ENCODE measurements around the gene MAP2K3. TPM values are rescaled to one million over a fixed set of nuclear protein-coding genes. Genes with fewer than 3 reads are reported as not detected.
A peak's percentile ranks its signal among the peaks of the same experiment; 100 is the strongest.

MAP2K3 gene
- total and polyA plus RNA-seq, 2 of the 8 experiments (the other 6 are each of a cell fraction or from before 2014, with no cell fraction given), result 16.9 to 33.5 TPM

DNA sequence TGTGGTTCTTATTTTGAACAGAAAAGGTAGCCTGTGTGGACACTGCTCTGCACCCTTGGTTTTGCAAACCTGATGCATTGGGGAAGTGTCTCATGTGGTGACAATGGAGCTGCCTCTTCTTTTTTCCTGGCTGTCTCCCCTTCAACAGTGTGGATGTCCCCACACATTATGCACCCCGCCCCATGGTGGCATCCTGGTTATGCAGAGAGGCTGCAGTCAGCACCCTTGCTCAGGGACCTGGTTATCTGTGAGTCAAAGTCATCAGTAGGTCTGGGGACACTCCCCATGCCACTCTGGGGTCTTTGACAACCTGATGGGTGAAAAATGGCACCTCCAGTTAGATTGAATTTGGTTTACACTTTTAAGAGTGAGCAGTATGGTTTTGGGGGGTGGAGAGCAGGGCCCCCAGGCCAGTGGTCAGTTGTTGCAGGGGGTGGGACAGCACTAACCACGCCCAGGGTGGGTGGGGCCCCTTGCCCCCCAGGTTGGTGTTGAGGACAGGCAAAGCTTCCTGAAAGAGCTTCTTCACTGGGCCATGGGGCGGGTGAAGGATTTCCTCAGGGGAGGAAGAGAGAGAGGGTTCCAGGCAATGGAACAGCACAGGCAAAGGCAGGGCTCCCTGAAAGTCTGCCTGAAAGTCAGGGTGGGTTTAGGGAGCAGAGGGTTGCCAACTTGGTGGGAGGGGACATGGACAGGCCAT lies 67.0 kb downstream of the MAP2K3 start:
- Histone ChIP-seq H3K14ac (ENCODE audit: insufficient read length) (no peak overlapping the region), H4K91ac (replicated peaks; ENCODE audit: insufficient read length, low read length) (no peak overlapping the region), H3K4ac (replicated peaks; ENCODE audit: insufficient read length, low read depth, low read length) (no peak overlapping the region), H2BK12ac (ENCODE audit: low read depth, low read length) (no peak overlapping the region), H3K79me1 (ENCODE audit: low read depth, low read length) (no peaks in the 10 kb centered on the region; the same call in 1 of the 2 replicates), H3K9ac (replicated peaks in 1 of 4; ENCODE audit: extremely low read depth in 1 of 4, low read depth in 3 of 4, low read length in 3 of 4) (no peak overlapping the region), H3K18ac (ENCODE audit: extremely low read depth, low read length) (no peak overlapping the region), H3K36me3 (ENCODE audit: control insufficient read depth in 2 of 4, insufficient read depth in 4 of 4, low read length in 3 of 4) (no peaks in the 10 kb centered on the region), H3K9me3 (ENCODE audit: insufficient read depth in 2 of 2, low read depth in 1 of 2, low read length in 1 of 2) (no peaks in the 10 kb centered on the region), H2BK5ac (ENCODE audit: low read depth, low read length) (no peak overlapping the region), H2BK20ac (ENCODE audit: low read length) (no peak overlapping the region), H4K8ac (ENCODE audit: extremely low read depth, insufficient read depth, low read length) (peak overlapping the region; percentile 25; the same call in 1 of the 2 replicates), H4K20me1 (replicated peaks in 1 of 2; ENCODE audit: control insufficient read depth in 1 of 2, insufficient read depth in 2 of 2, low read length in 2 of 2) (no peaks in the 10 kb centered on the region), H2AK5ac (ENCODE audit: low read depth, low read length) (no peak overlapping the region), H3K27me3 (replicated peaks in 1 of 4; ENCODE audit: control insufficient read depth in 3 of 4, extremely low read depth in 1 of 4, insufficient read depth in 3 of 4, low read length in 3 of 4) (no peaks in the 10 kb centered on the region; a peak in 1 of 7 replicates), H3K4me1 (replicated peaks in 1 of 4; ENCODE audit: control insufficient read depth in 3 of 4, insufficient read depth in 4 of 4, low read length in 3 of 4) (no peaks in the 10 kb centered on the region), H2BK120ac (replicated peaks; ENCODE audit: low read depth, low read length) (no peak overlapping the region), H3K23me2 (ENCODE audit: low read depth, low read length) (peaks cover 3% of the 10 kb centered on the region; the same call in 1 of the 2 replicates), H3K79me2 (ENCODE audit: control insufficient read depth in 1 of 2, insufficient read depth in 2 of 2, low read length in 2 of 2) (no peaks in the 10 kb centered on the region), H3K4me3 (ENCODE audit: extremely low read depth in 1 of 4, insufficient read depth in 2 of 4, low read depth in 3 of 4, low read length in 4 of 4) (no peak overlapping the region), H3K4me2 (ENCODE audit: insufficient read depth in 1 of 2, low read depth in 2 of 2, low read length in 2 of 2) (no peak overlapping the region), H2BK15ac (ENCODE audit: low read length) (no peak overlapping the region), H2AFZ (ENCODE audit: low read length) (no peak overlapping the region), H4K5ac (ENCODE audit: insufficient read length, low read depth, low read length) (no peak overlapping the region), H3K23ac (ENCODE audit: insufficient read length) (no peak overlapping the region), H3K27ac (ENCODE audit: low read depth, low read length) (no peak overlapping the region), H3K56ac (replicated peaks; ENCODE audit: insufficient read length, low read depth, low read length) (no peak overlapping the region)
- POLR2A ChIA-PET (ENCODE audit: partially characterized antibody), result no interaction called here
- CTCF ChIA-PET (ENCODE audit: partially characterized antibody), result no interaction called here
- DNase-seq (ENCODE audit: low read depth in 1 of 2, low spot score in 2 of 2) (no peak), FAIRE-seq (no peak)
- WGBS, 2 experiments (ENCODE audit: extremely low coverage in 1 of 2, insufficient coverage in 1 of 2, insufficient read length in 1 of 2, insufficient replicate concordance in 2 of 2, low coverage in 1 of 2, low lambda C conversion rate in 2 of 2, missing lambda C conversion rate in 1 of 2), result 73% methylated on average over 1 of the region's 3 CpGs; no CpG with 5 or more reads in 1 of the 2 experiments
- no peak for TF ChIP-seq POLR2AphosphoS5 (IDR thresholded peaks at IDR 0.05; ENCODE audit: low read depth, low read length)
- TF ChIP-seq CBX8 (IDR thresholded peaks at IDR 0.05; ENCODE audit: borderline replicate concordance, low read depth, low read length), result no peak
- TF ChIP-seq, protein P1, sequence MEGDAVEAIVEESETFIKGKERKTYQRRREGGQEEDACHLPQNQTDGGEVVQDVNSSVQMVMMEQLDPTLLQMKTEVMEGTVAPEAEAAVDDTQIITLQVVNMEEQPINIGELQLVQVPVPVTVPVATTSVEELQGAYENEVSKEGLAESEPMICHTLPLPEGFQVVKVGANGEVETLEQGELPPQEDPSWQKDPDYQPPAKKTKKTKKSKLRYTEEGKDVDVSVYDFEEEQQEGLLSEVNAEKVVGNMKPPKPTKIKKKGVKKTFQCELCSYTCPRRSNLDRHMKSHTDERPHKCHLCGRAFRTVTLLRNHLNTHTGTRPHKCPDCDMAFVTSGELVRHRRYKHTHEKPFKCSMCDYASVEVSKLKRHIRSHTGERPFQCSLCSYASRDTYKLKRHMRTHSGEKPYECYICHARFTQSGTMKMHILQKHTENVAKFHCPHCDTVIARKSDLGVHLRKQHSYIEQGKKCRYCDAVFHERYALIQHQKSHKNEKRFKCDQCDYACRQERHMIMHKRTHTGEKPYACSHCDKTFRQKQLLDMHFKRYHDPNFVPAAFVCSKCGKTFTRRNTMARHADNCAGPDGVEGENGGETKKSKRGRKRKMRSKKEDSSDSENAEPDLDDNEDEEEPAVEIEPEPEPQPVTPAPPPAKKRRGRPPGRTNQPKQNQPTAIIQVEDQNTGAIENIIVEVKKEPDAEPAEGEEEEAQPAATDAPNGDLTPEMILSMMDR (IDR thresholded peaks at IDR 0.05; ENCODE audit: control extremely low read depth in 1 of 3, insufficient read depth in 1 of 3, low read depth in 1 of 3, low read length in 3 of 3), result no peak
- TF ChIP-seq, protein P2, sequence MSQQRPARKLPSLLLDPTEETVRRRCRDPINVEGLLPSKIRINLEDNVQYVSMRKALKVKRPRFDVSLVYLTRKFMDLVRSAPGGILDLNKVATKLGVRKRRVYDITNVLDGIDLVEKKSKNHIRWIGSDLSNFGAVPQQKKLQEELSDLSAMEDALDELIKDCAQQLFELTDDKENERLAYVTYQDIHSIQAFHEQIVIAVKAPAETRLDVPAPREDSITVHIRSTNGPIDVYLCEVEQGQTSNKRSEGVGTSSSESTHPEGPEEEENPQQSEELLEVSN (IDR thresholded peaks at IDR 0.05), result no peak
- TF ChIP-seq GABPA (IDR thresholded peaks at IDR 0.05; ENCODE audit: borderline replicate concordance, insufficient read depth, low read length), result no peak
- no peak for TF ChIP-seq SUZ12 (IDR thresholded peaks at IDR 0.05; ENCODE audit: low read length)
- no peak for TF ChIP-seq RBBP5 (IDR thresholded peaks at IDR 0.05; ENCODE audit: borderline replicate concordance, low read depth, low read length)
- no peak for TF ChIP-seq HDAC2 (IDR thresholded peaks at IDR 0.05; ENCODE audit: borderline replicate concordance in 1 of 2, low read depth in 2 of 2, low read length in 2 of 2)
- TF ChIP-seq GTF2F1 (IDR thresholded peaks at IDR 0.05; ENCODE audit: borderline replicate concordance, low read depth, low read length), result no peak
